Dermis blood vessel endothelial cell (primary cell): Measurements from ENCODE around the gene SLC15A2. TPM values are rescaled to one million over a fixed set of nuclear protein-coding genes. Genes with fewer than 3 reads are reported as not detected.
A peak's percentile ranks its signal among the peaks of the same experiment; 100 is the strongest.
"Not testable (repeated sequence)": the region's sequence is repeated elsewhere in the genome, so short reads cannot be mapped to it uniquely, and the experiment has no call there.

ENCODE experiments used
- DNase-seq: peaks from one replicate; pipeline ENCODE4 v3.0.0; 2010
- total RNA-seq: library from RNA; depleted of rRNA; stranded (reverse); fragments of >200 nt; gene quantifications from 2 replicates; pipeline ENCODE4 v1.2.3, GENCODE V29; 2014

SLC15A2 gene
- 0.33 and 0.34 TPM in 2 replicates for total RNA-seq

DNA sequence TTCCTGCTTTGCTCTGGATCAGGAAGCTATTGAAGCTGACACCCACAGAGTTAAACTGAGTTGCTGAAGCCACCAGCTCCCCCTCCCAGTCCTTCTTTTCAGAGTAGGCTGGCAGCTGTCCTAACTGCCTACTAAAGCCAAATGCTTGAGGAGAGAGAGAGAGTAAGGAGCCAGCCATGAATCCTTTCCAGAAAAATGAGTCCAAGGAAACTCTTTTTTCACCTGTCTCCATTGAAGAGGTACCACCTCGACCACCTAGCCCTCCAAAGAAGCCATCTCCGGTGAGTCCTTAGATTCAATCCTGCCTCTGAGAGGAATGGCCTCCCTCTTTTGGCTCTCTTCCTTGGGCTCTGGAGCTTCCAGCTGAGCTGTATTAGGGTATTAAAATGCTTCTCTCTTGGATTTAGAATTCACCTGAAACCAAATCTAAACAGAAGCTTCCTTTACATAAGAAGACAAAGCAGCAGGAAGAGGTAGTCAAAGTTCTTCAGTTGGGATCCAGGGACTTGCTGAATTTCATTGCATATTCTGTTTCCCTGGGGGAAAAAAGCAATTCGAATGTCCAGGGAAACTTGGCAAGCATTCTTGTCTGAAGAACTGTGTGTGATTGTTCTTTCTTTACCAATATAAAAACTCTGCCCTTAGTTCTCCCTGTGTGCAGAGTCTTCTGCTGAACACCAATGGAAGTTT is at the start of gene SLC15A2:
Gene SLC15A2 (plus strand): TSS at position 101 of the 690 bp plus-strand sequence. CDS start 76 bp downstream, at position 177.
- DNase-seq, result peak; percentile 13

- no peak for DNase-seq
Observed at GRCh38 chr3:121844892-121845291, 49.3 kb upstream of the SLC15A2 start.

DNA sequence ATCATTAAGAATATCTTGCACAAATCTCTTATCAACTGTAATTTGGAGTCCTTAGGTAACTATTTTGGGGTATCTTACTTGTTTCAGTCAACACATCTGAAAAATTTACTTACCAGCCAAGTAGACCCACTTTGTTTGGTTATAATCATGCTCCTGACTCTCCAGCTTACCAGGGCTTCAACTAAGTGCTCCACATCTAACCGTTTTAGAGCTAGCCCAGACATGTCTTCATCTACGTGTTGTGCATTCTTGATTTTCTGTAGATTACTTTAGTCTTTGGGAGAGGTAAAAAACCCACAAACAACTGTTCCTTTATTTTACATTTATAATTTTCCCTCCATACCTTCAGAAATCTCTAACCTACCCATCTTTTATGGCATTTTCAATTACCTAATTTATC is 41.9 kb upstream of the SLC15A2 start:
- no peak for DNase-seq

GRCh38 chr3:121855555-121855954 is 38.6 kb upstream of the SLC15A2 start:
- peak; percentile 24 for DNase-seq

DNA sequence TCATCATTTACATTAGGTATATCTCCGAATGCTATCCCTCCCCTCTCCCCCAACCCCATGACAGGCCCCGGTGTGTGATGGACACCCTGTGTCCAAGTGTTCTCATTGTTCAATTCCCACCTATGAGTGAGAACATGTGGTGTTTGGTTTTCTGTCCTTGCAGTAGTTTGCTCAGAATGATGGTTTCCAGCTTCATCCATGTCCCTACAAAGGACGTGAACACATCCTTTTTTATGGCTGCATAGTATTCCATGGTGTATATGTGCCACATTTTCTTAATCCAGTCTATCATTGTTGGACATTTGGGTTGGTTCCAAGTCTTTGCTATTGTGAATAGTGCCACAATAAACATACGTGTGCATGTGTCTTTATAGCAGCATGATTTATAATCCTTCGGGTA is 36.4 kb upstream of the SLC15A2 start:
- not testable (repeated sequence) for DNase-seq

GRCh38 chr3:121863247-121863646 is 31.0 kb upstream of the SLC15A2 start:
- not testable (repeated sequence) for DNase-seq

DNA sequence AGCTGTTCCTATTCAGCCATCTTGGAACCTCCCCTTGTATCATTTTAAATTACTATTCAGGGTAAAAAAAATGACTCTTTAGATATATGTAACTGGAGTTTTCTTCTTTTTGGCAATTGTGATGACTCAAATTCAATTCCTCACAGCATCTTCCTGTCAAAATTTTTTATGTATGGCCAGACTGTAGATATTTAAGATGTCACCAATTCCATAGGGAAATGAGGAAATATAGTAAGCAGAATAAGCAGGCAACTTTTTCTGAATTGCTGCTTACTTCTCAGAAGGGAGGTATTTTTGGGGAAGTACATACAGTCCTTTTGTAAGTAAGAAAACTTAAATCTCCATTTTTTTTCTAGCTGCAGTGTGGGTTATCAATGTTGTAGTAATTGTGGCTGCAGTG is 30.4 kb upstream of the SLC15A2 start:
- DNase-seq, result no peak

GRCh38 chr3:121869736-121870135 is 24.5 kb upstream of the SLC15A2 start:
- DNase-seq, result no peak

DNA sequence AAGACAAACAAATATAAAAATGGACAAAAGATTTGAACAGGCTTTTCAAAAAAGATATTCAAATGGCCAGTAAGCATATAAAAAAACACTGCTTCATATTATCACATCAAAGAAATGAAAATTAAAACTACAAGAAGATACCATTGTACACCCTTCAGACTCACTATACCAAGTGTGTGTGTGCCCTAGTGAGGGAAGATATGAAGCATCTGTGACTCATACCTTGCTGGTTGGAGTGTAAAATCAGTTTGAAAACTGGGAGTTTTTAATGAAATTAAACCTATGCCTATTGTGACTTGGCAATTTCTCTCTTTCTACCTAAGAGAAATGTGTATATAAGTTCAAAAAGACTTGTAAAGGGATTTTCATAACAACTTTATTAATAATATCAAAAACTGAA is 23.5 kb upstream of the SLC15A2 start:
- no peak for DNase-seq

DNA sequence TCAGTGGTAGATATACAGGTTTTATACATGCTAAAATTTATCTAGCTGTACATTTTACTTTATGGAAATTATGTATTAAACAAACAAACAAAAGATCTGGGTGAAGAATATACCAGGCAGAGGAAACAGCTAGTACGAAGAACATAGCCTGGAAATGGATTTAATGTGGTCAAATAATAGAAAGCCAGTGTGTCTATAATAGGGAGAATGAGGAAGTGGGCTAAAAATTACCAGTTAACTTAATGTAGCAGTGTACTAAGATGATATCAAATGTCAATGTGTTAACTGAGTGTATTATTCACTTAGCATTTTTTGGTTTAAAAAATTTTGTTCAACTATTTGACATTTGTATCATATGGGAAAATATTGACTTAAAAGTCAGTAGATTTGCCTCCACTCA is 22.8 kb upstream of the SLC15A2 start:
- no peak for DNase-seq

- DNase-seq, result no peak
Observed at GRCh38 chr3:121878411-121878810, 15.8 kb upstream of the SLC15A2 start.

DNA sequence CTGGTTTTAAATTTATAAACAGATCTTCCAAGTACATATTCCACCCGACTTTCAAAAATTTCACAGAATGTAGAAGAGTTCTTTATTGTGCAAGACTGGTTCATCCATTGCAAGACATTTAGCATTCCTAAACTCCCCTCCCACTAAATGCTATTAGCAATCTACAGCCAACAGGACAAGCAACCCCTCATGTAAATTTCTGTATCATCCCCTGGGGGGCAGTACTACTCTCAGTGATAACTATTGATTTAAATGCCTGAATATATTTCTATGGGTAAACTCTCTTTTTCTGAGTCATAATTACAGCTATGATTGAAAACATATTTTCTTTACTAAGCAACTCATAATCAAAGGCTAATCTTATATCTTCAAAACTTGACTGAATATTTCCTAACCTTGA is 10.7 kb upstream of the SLC15A2 start:
- DNase-seq, result peak; percentile 52

DNA sequence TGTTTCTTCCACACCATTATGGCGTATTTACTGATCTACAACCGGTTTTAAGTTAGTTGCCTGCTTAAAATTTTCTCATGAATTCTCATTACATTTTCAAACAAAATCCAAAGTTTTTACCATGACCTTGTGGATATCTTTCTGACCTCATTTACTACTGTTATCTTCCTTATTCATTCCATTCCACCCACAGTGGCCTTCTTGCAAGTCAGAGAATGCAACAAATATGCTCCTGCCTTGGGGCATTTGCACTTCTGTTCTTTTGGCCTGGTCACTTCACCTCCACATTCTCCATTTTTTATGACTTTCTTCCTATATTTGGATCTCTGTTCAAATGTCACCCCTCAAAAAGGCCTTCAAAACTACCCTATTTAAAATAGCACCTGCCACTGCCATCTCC is 8.8 kb upstream of the SLC15A2 start:
- DNase-seq, result no peak

- DNase-seq, result no peak
Observed at GRCh38 chr3:121895121-121895520, 920 bp downstream of the SLC15A2 start.

DNA sequence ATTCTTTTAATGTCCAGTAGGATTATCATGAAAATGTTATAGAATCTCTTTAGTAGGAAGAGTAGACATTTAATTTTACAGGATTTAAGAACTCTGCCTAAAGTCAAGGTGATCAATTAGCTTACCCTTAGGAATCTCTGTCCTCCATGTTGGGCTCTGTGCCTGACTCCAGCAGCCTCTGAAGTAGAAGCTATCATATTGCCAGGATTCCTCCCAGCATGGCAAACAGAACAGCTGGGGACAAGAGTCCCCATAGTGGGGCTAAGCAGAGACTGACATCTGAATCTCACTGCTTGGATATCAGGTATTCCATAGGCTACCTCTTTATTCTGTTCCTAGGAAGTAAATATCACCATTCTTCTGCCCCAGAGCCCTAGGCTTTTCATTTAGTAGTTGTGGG is 1.5 kb downstream of the SLC15A2 start:
- DNase-seq, result no peak

DNA sequence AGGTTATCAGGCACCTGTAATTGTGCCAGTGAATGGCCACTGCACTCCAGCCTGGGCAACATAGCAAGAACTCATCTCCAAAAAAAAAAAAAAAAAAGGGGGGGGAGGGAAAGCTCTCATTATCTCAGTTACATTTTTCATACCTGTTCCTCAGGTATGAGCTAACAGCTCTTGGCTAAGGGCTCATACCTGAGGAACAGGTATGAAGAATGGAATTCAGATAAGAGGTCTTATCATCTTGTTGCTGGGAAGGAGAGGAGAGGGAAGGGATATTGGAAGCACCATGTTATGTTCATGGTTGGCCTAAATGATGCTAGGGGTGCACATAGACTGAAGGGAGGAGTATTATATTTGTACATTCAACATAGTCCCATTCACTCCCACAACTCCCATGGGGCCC is 2.6 kb downstream of the SLC15A2 start:
- DNase-seq, result no peak

- DNase-seq, result no peak
Observed at GRCh38 chr3:121897296-121897695, 3.1 kb downstream of the SLC15A2 start.

- DNase-seq, result no peak
Observed at GRCh38 chr3:121913305-121913990, 19.2 kb downstream of the SLC15A2 start.

GRCh38 chr3:121914081-121914998 is 20.1 kb downstream of the SLC15A2 start:
- no peak for DNase-seq

DNA sequence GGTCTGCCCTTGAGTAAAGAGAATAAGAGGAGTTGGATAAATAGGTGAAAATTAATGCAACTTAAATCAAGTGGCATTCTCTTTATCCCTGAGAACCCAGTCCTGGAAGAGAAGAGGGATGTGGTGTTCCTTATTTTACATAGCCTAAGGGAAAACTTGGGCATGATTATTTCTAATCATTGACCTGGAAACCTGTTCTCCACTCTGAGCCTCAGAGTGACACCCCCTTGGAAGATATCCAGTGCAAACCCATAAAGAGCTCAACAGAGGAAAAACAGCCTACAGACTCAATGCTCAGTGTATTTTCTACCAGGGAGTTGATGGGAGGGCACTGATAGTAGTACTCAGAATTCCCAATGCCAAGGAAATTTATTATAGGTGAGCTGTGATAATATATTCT is 22.0 kb downstream of the SLC15A2 start:
- no peak for DNase-seq

DNA sequence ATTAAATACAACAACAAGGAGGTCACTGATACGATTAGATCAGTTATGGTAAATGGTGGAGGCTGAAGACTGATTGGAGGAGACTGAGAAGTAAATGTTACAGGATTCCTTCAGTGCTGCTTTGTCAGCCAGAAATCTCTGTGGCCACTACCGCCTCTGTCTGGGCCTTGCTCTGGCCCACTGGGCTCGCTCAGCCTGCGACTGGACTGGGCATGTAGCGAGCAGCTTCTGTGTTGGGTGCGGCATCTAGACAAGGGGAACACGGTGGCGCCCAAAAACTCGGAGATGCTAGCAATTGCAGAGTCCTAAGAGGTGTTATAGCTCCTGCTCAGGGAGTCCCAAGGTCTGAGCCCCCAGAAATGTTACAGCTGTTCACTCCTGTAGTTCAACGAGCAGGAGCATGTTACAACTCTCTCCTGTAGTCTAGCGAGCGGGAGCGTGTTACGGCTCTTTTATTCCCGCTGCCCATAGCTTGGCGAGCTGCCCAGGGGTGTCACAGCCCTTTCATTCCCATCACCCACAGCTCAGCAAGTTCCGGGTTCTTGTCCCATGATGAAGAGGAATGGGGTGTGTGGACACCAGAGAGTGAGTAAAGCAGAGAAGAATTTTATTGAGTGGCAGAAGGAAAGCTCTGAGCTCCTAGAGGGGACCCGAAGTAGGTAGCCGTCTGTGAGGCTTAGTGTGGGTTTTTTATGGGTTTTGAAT is 24.7 kb downstream of the SLC15A2 start:
- DNase-seq, result no peak

DNA sequence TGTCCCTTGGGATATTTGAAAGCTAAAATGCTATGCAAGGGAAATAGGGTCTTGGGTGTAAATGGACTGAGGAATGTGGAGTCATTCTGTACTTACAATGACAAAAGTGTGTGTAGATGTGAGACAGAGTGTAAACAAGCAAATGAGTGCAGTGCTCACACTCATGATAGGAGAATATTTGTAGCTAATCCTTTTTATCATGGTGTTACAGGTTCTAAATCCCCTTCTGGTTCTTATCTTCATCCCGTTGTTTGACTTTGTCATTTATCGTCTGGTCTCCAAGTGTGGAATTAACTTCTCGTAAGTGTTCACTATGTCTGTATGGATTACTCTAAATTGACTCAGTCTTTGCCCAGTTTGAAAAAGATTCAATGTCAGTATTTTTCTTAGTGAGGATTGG is 30.5 kb downstream of the SLC15A2 start:
- DNase-seq, result no peak

- no peak for DNase-seq
Observed at GRCh38 chr3:121926380-121926779, 32.2 kb downstream of the SLC15A2 start.
